CD4-positive, alpha-beta T cell treated with Interleukin-15 for 1 hour (primary cell): Measurements from ENCODE around the gene MS4A6A.

Experiments used
- DNase-seq: peaks from one replicate; pipeline ENCODE4 v3.0.0-alpha.2; 2020

Gene MS4A6A

GRCh38 chr11:60127311-60127811 is 55.5 kb downstream of the MS4A6A start:
- DNase-seq: no peak

GRCh38 chr11:60125956-60126585 is 56.8 kb downstream of the MS4A6A start:
- no peak for DNase-seq

- DNase-seq: no peak
These were observed 58.0 kb downstream of the MS4A6A start for GRCh38 chr11:60124802-60125432.
